HL-60 (cell line): ENCODE data around the gene GP1BA.
"Not testable (repeated sequence)": the region's sequence is repeated elsewhere in the genome, so short reads cannot be mapped to it uniquely, and the experiment has no call there.

Experiments
- DNase-seq, 2 experiments: peaks; one replicate each; pipeline ENCODE4 v3.0.0-alpha.2; 2010 to 2020; ENCODE audit warnings: low read depth in 1 of 2, low spot score in 1 of 2
- H3K27ac ChIP-seq: fragments of 250-450 bp; sonication (Bioruptor Pico); replicated peaks from 2 replicates; pipeline ENCODE4 v1.5.1; 2020; ENCODE audit warnings: mild to moderate bottlenecking, moderate library complexity
- H3K27me3 ChIP-seq: fragments of 250-450 bp; sonication (Bioruptor Pico); 2 replicates; pipeline ENCODE4 v1.5.1; 2021; ENCODE audit warnings: mild to moderate bottlenecking, moderate library complexity; ENCODE audit not compliant: insufficient read depth, poor library complexity, severe bottlenecking
- H3K4me3 ChIP-seq: replicated peaks from 2 replicates; pipeline ENCODE4 v1.5.1; 2011; ENCODE audit warnings: mild to moderate bottlenecking, control low read depth, low read length; ENCODE audit not compliant: insufficient read depth
- CTCF ChIP-seq: IDR thresholded peaks from one replicate; pipeline ENCODE4 v1.5.1; 2011; ENCODE audit warnings: low read length, control low read depth, inconsistent platforms; ENCODE audit not compliant: insufficient read depth
- GABPA ChIP-seq: IDR thresholded peaks from 2 replicates; pipeline ENCODE4 v1.6.1; 2012; ENCODE audit warnings: low read depth
- POLR2AphosphoS5 ChIP-seq: IDR thresholded peaks from 2 replicates; pipeline ENCODE4 v1.6.1; 2012; ENCODE audit warnings: low read depth
- REST ChIP-seq: IDR thresholded peaks from 2 replicates; pipeline ENCODE4 v1.6.1; 2012; ENCODE audit warnings: low read depth; ENCODE audit not compliant: insufficient replicate concordance
- SPI1 ChIP-seq: IDR thresholded peaks from 2 replicates; pipeline ENCODE4 v1.6.1; 2012; ENCODE audit warnings: low read depth, mild to moderate bottlenecking, borderline replicate concordance

GP1BA gene

GRCh38 chr17:4913994-4914393 lies 18.1 kb upstream of the GP1BA start:
- Histone ChIP-seq H3K27me3 (no peaks in the 10 kb centered on the region), H3K4me3 (no peak overlapping the region), H3K27ac (no peak overlapping the region)
- TF ChIP-seq REST (no peak), GABPA (no peak), POLR2AphosphoS5 (no peak), SPI1 (no peak), CTCF (no peak)
- DNase-seq, result no peak

GRCh38 chr17:4914551-4914950 lies 17.5 kb upstream of the GP1BA start:
- H3K27ac ChIP-seq, DNase-seq, H3K27me3 ChIP-seq, H3K4me3 ChIP-seq: not testable (repeated sequence)

GRCh38 chr17:4919511-4920047 lies 12.5 kb upstream of the GP1BA start:
- Histone ChIP-seq H3K27me3 (no peaks in the 10 kb centered on the region), H3K27ac (no peak overlapping the region), H3K4me3 (no peak overlapping the region)
- DNase-seq, result no peak
- no peak for TF ChIP-seq GABPA
- TF ChIP-seq POLR2AphosphoS5, result no peak
- no peak for TF ChIP-seq REST
- TF ChIP-seq CTCF, result no peak

GRCh38 chr17:4920351-4921048 lies 11.6 kb upstream of the GP1BA start:
- H3K27ac ChIP-seq, result no peak overlapping the region
- H3K4me3 ChIP-seq, result no peak overlapping the region
- H3K27me3 ChIP-seq, result no peaks in the 10 kb centered on the region
- peak in 1 of 2 experiments; percentile 78 for DNase-seq
- TF ChIP-seq GABPA (no peak), CTCF (no peak), REST (no peak), SPI1 (no peak), POLR2AphosphoS5 (no peak)
